ENCODE measurements around the gene CYCS.

Gene CYCS

DNA sequence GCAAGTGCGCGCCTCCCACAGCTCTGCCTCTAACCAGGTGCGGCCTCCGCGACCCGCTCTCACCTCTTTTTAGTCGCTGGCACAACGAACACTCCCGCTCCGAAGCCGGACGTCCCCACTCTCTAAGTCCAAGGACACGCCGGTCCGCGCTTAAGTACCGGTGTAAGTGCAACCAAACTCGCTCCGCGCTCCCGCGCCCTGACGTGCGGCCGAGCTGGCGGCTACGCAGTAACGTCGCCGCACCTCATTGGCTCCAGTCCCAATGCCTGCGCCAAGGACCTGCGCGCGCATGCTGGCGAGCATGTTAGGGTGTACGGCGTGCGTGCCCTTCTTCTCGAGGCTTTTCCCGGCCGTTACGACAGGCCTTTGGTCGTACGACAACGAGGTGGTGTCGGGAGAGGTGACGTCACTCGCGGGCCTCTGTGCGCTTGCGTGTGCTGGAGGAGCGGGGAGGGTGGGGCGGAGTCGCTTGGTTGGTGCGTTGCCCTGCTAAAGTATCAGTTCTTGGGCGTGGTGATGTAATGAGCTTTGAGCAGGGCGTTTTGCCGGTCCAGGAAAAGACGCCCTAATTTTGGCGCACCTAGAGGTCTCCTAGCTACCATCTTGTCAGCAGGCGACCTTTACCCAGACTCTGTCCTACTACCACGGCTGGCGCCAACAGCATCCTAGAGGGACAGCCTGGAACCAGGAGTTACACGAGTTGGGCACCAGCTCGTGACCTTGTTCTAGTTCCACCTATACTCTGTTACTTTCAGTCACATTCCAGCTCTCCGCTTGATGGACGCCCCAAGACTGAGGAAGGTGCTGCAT lies at the start of gene CYCS:
Gene CYCS (minus strand): TSS at position 124 of the 810 bp plus-strand sequence. CDS start 1,141 bp downstream, outside the sequence.
- peak; percentile 96 for DNase-seq

GRCh38 chr7:25173184-25173583 lies 48.1 kb upstream of the CYCS start:
- DNase-seq = no peak

DNA sequence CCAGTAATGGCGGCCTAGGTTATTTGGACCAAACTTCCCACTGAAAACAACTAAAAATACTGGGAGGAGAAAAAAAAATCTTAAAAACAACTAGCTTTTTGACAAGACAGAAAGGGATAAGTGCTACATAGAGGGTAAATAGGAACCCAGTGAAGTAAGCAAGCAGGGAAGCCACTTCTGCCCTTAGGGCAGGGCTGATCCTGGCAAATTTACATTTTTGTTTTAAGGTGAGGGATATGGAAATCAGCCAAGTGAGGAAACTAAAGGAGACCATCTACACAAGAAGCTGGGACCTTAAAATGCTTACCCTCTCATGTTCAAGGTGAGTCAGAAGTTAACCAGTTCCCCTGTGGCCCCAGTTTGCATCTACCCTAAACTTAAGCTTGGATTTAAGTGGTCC lies 46.5 kb upstream of the CYCS start:
- DNase-seq = no peak

GRCh38 chr7:25171071-25171470 lies 46.0 kb upstream of the CYCS start:
- no peak for DNase-seq

DNA sequence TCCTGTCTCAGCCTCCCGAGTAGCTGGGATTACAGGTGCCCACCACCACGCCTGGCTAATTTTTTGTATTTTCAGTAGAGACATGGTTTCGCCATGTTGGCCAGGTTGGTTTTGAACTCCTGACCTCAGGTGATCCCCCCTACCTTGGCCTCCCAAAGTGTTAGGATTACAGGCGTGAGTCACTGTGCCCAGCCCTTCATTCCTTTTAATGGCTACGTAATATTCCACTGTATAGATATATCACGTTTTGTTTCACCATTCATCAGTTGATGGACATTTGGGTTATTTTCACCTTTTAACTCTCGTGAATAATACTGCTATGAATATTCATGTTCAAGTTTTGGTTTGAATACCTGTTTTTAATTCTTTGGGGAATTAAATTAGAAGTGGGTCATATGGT lies 44.6 kb upstream of the CYCS start:
- no peak for DNase-seq

- DNase-seq = no peak
Measured at GRCh38 chr7:25168145-25168544, 43.1 kb upstream of the CYCS start.

GRCh38 chr7:25167262-25167843 lies 42.3 kb upstream of the CYCS start:
- DNase-seq = no peak

GRCh38 chr7:25159983-25160596 lies 35.0 kb upstream of the CYCS start:
- DNase-seq = peak; percentile 52

DNA sequence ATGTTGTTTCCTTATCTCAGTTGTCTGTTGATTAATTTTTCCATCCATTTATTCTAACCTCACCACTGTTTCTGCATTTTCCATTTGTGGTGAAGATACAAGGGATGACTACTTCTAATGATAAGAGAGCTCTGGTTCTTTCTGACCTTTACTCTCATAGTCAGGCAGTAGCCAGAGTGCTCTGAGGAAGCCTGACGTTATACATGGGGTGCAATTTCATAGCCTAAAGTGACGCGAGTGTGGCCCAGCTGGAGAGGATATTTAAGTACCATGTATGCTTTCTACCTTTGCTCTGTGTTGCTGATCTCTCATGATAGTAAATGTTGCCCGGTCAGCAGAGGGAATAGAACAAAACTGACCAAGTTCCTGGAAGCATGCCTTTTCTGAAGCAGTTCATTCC lies 33.9 kb upstream of the CYCS start:
- DNase-seq = no peak

DNA sequence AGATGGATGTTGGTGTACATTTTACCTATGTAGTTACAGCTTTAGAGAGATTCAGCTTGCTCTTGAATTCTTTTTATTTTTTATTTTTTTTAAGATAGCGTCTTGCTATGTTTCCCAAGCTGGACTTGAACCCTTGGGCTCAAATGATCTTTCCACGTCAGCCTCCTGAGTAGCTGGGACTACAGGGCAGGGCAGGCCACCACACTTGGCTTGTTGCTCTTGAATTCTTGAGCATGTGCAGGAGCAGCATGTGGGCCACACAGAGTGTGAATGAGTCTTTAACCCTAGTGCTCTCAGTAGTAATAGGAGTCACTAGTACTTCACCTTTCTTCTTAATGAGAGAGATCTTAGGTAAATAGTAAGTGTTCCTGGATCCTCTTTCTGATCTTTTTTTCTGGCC lies 26.7 kb upstream of the CYCS start:
- no peak for DNase-seq

GRCh38 chr7:25149836-25150235 lies 24.8 kb upstream of the CYCS start:
- no peak for DNase-seq

GRCh38 chr7:25148772-25149575 lies 23.9 kb upstream of the CYCS start:
- DNase-seq = no peak

DNA sequence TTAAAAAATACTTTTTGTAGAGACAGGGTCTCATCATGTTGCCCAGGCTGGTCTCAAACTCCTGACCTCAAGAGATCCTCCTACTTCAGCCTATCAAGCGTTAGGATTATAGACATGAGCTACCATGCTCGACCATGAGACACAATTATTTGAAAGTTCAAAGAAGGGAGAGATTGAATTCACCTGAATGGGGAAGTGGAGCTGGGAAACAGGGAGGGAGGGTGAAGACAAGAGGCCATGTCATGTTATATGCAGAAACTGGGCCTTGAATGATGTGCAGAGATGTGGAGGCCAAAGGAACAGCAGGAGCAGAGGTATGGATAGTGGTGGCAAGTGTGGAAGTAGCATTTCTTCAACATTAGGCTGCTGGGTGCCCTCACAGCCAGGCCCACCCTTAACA lies 18.7 kb upstream of the CYCS start:
- no peak for DNase-seq

GRCh38 chr7:25139536-25139935 lies 14.5 kb upstream of the CYCS start:
- no peak for DNase-seq

DNA sequence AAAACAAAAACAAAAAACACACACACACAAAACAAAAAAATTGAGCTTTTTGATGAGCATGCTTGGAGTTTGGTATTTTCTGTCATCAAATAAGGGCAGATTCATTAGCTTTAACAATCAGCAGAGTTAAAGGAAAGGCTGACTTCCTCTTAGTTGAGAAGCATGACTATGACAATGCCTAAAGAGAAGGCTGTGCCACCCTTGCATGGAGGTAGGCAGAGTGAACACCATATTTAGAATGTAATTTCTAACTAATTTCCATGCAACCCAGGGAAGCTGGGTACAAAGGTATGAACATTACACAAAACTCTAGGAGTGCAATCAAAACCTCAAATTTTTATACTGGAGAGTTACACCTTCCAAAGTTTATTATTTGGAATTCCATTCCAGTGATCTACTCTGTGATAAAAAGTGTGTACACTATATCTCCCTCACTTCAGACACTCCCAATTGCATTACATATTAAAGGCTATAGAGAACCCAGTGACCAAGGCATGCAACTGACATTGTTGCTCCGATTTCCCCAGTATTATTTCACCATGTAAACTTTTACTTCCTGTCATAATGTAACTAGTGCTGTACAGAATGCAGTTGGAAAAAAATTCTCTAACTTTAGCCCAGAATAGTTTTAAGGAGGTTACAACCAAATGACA lies 9.4 kb upstream of the CYCS start:
- DNase-seq = no peak

GRCh38 chr7:25132430-25132829 lies 7.4 kb upstream of the CYCS start:
- DNase-seq = no peak

DNA sequence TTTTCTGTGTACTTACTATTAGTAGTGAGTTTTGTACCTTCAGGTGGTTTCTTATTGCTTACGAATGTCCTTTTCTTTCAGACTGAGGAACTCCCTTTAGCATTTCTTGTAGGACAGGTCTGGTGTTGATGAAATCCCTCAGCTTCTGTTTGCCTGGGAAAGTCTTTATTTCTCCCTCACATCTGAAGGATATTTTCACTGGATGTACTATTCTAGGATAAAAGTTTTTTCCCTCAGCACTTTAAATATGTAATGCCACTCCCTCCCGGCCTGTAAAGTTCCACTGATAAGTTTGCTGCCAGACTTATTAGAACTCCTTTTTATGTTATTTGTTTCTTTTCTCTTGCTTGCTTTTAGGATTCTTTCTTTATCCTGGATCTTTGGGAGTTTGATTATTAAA lies 1.7 kb upstream of the CYCS start:
- DNase-seq = no peak

DNA sequence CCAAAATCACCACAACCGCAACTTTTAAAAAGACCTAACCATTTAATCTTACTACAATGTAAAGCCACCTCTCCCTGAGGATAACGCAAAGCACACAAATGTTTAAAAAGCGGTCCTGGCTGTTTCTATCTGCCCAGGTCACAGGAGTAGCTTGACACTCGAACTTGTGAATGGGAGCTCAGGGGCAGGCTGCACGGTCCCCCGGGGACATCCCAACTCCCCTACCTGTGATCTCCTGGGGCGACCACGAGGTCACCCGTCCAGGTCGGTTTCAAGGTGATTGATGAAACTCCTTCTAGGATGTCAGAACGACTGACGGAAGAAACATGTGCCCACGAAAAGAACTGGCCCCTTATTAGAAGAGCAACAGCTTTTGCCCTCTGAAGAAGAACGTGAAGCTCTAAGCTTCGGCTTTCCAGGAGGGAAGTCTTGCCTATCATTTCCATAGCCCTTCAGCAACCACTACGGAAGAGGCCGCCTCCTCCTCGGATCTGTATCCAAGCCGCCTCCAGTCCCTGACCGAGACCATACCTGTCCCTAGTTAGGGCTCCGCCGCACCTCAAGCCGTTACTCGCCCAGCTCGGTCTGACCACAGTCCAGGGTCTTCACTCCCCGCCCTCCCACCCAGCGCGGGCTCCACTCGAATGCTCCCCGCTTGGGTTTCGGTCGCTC lies 459 bp downstream of the CYCS start:
- peak; percentile 32 for DNase-seq

- no peak for DNase-seq
Measured at GRCh38 chr7:25122373-25122772, 2.7 kb downstream of the CYCS start.

DNA sequence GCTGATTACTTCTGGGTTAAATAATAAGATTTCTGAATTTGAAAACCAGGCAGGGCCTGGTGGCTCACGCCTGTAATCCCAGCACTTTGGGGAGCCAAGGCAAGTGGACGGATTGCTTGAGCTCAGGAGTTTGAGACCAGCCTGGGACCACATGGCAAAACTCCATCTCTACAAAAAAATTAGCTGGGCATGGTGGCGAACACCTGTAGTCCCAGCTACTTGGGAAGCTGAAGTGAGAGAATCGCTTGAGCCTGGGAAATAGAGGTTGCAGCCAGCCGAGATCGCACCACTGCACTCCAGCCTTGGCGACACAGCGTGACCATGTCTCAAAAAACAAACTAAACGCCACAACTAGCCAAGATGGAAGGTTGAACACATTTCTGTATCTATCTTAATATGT lies 3.5 kb downstream of the CYCS start:
- no peak for DNase-seq

GRCh38 chr7:25119102-25119501 lies 6.0 kb downstream of the CYCS start:
- DNase-seq = no peak

DNA sequence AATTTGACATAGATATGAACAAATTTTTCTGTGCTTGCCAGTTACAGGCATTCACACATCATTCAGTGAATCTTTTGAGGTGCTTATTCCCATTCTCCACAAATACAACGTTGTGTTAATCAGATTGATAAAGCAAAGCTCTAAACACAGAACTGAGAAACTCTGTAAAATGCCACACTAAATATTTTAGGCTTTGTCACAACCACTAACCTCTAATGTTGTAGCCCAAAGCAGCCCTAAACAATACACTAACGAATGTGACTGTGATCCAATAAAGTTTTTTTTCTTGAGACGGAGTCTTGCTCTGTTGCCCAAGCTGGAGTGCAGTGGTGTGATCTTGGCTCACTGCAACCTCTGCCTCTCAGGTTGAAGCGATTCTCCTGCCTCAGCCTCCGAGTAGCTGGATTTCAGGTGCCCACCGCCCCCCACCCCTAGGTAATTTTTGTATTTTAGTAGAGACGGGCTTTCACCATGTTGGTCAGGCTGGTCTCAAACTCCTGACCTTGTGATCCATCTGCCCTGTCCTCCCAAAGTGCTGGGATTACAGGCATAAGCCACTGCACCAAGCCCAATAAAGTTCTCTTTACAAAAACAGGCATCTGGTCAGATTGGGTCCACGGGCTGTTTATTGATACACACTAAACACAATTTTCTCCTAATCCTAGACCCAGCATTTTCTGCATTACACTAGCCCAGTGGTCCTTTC lies 6.9 kb downstream of the CYCS start:
- DNase-seq = no peak

All from NCI-H510A treated with DMSO at 0.1 percent for 48 hours (cell line).